Measurements from ENCODE around the gene CERK. TPM values are rescaled to one million over a fixed set of nuclear protein-coding genes. Genes with fewer than 3 reads are reported as not detected.

The CERK gene
- total and polyA plus RNA-seq, 4 experiments from 2014 or later, result 91.2 to 164 (median 136) TPM

GRCh38 chr22:46779023-46779422 lies 41.0 kb upstream of the CERK start:
- ChIA-PET CTCF (ENCODE audit: partially characterized antibody) (no interaction called here), POLR2A (ENCODE audit: partially characterized antibody) (interaction anchor here (1.4 to 2.8 kb wide), 2 partner anchors 12 to 16 kb away, joined by 4 to 18 read pairs; partner anchors contain the start of gene TBC1D22A)
- Mint-ChIP-seq H3K4me1 (peaks cover 50 to 87% (median 59%) of the 10 kb centered on the region in 4 donors), H3K9me3 (no peaks in the 10 kb centered on the region), H3K27ac (peak overlapping the region in 5 of 7 donors; percentile 17 to 78 (median 65)), H3K4me3 (no peak overlapping the region), H3K36me3 (peaks cover 12 to 14% of the 10 kb centered on the region in 2 donors), H3K27me3 (no peaks in the 10 kb centered on the region)
- intact Hi-C loops (cut with micrococcal nuclease), result no loop called here
- Histone ChIP-seq H3K9me3 (ENCODE audit: control insufficient read depth in 1 of 2, low read length in 2 of 2) (no peaks in the 10 kb centered on the region), H3K27ac (ENCODE audit: low read depth, low read length) (no peak overlapping the region), H3K36me3 (ENCODE audit: insufficient read depth, low read length) (no peaks in the 10 kb centered on the region), H3K27me3 (ENCODE audit: insufficient read depth, low read length) (no peaks in the 10 kb centered on the region), H3K4me3 (ENCODE audit: low read length in 2 of 2) (no peak overlapping the region), H3K4me1 (ENCODE audit: insufficient read depth, low read length) (peaks cover 49% of the 10 kb centered on the region)
- DNase-seq, result no peak

- Histone ChIP-seq H3K27me3 (ENCODE audit: insufficient read depth, low read length) (no peaks in the 10 kb centered on the region), H3K4me3 (ENCODE audit: low read length in 2 of 2) (no peak overlapping the region), H3K4me1 (ENCODE audit: insufficient read depth, low read length) (peaks cover 63% of the 10 kb centered on the region), H3K36me3 (ENCODE audit: insufficient read depth, low read length) (no peaks in the 10 kb centered on the region), H3K27ac (ENCODE audit: low read depth, low read length) (peak overlapping the region; percentile 73), H3K9me3 (ENCODE audit: control insufficient read depth in 1 of 2, low read length in 2 of 2) (no peaks in the 10 kb centered on the region)
- Mint-ChIP-seq H3K4me1 (peaks cover 50 to 91% (median 62%) of the 10 kb centered on the region in 4 donors), H3K27me3 (no peaks in the 10 kb centered on the region), H3K27ac (peak overlapping the region; percentile 91 to 98 (median 93)), H3K36me3 (peaks cover 7 to 16% of the 10 kb centered on the region in 2 donors), H3K9me3 (no peaks in the 10 kb centered on the region), H3K4me3 (peak overlapping the region; percentile 21 to 87 (median 62))
- ChIA-PET CTCF (ENCODE audit: partially characterized antibody) (interaction anchor here (0.9 to 1.5 kb wide), 3 partner anchors 15 to 214 kb away, joined by 4 to 5 read pairs (median 4); partner anchors contain the start of gene TBC1D22A), POLR2A (ENCODE audit: partially characterized antibody) (interaction anchor here (1.3 to 2.8 kb wide), 2 partner anchors 15 to 47 kb away, joined by 3 to 18 read pairs; partner anchors contain the start of gene TBC1D22A)
- intact Hi-C loops (cut with micrococcal nuclease), result no loop called here
- DNase-seq, result peak in 2 of 5 donors; percentile 18 to 25
Observed at GRCh38 chr22:46777609-46777970, 39.5 kb upstream of the CERK start.

- DNase-seq, result no peak
Observed at GRCh38 chr22:46776876-46777608, 39.0 kb upstream of the CERK start.

GRCh38 chr22:46775850-46776826 lies 38.1 kb upstream of the CERK start:
- Mint-ChIP-seq H3K27me3 (no peaks in the 10 kb centered on the region), H3K9me3 (no peaks in the 10 kb centered on the region), H3K36me3 (peaks cover 7 to 10% of the 10 kb centered on the region in 2 donors), H3K4me3 (peak overlapping the region in 7 of 8 donors; percentile 62 to 87 (median 75)), H3K27ac (peak overlapping the region; percentile 91 to 98 (median 93)), H3K4me1 (peaks cover 46 to 83% (median 61%) of the 10 kb centered on the region in 4 donors)
- intact Hi-C loops (cut with micrococcal nuclease), result loop anchor here (2.0 kb wide), 1 partner anchor 15 kb away; no protein-coding TSS in a partner anchor
- DNase-seq, result no peak
- Histone ChIP-seq H3K27ac (ENCODE audit: low read depth, low read length) (peak overlapping the region; percentile 73), H3K4me3 (ENCODE audit: low read length in 2 of 2) (peak overlapping the region in 1 of 2 donors; percentile 2), H3K27me3 (ENCODE audit: insufficient read depth, low read length) (no peaks in the 10 kb centered on the region), H3K36me3 (ENCODE audit: insufficient read depth, low read length) (no peaks in the 10 kb centered on the region), H3K4me1 (ENCODE audit: insufficient read depth, low read length) (peaks cover 67% of the 10 kb centered on the region), H3K9me3 (ENCODE audit: control insufficient read depth in 1 of 2, low read length in 2 of 2) (no peaks in the 10 kb centered on the region)
- POLR2A ChIA-PET (ENCODE audit: partially characterized antibody), result interaction anchor here (0.8 to 4.3 kb wide), 9 partner anchors 8 to 45 kb away, joined by 3 to 51 read pairs (median 10); partner anchors contain the start of gene TBC1D22A
- CTCF ChIA-PET (ENCODE audit: partially characterized antibody), result interaction anchor here (3.3 to 3.9 kb wide), 2 partner anchors 18 to 26 kb away, joined by 19 to 25 read pairs; no protein-coding TSS in a partner anchor

More at GRCh38 chr22:46776876-46777608, 39.0 kb upstream of the CERK start:
- CTCF ChIA-PET (ENCODE audit: partially characterized antibody), result interaction anchor here (1.5 kb wide), 1 partner anchor 38 kb away, joined by 4 read pairs; no protein-coding TSS in a partner anchor
- no peaks in the 10 kb centered on the region for H3K9me3 ChIP-seq (ENCODE audit: control insufficient read depth in 1 of 2, low read length in 2 of 2)
- Mint-ChIP-seq H3K4me3 (peak overlapping the region; percentile 21 to 87 (median 71)), H3K4me1 (peaks cover 48 to 85% (median 59%) of the 10 kb centered on the region in 4 donors), H3K36me3 (peaks cover 7 to 13% of the 10 kb centered on the region in 2 donors), H3K9me3 (no peaks in the 10 kb centered on the region), H3K27ac (peak overlapping the region; percentile 91 to 98 (median 93)), H3K27me3 (no peaks in the 10 kb centered on the region)
- intact Hi-C loops (cut with micrococcal nuclease), result no loop called here
- no peak overlapping the region for H3K4me3 ChIP-seq (ENCODE audit: low read length in 2 of 2)
- peak overlapping the region; percentile 73 for H3K27ac ChIP-seq (ENCODE audit: low read depth, low read length)
- no peaks in the 10 kb centered on the region for H3K36me3 ChIP-seq (ENCODE audit: insufficient read depth, low read length)
- peaks cover 63% of the 10 kb centered on the region for H3K4me1 ChIP-seq (ENCODE audit: insufficient read depth, low read length)
- H3K27me3 ChIP-seq (ENCODE audit: insufficient read depth, low read length), result no peaks in the 10 kb centered on the region
- POLR2A ChIA-PET (ENCODE audit: partially characterized antibody), result interaction anchor here (1.0 to 4.3 kb wide), 4 partner anchors 14 to 46 kb away, joined by 3 to 23 read pairs (median 12); partner anchors contain the start of gene TBC1D22A

- POLR2A ChIA-PET (ENCODE audit: partially characterized antibody), result interaction anchor here (0.8 to 4.3 kb wide), 9 partner anchors 9 to 39 kb away, joined by 3 to 51 read pairs (median 10); partner anchors contain the start of genes CERK and TBC1D22A
- Mint-ChIP-seq H3K4me1 (peaks cover 54 to 83% (median 69%) of the 10 kb centered on the region in 4 donors), H3K36me3 (peaks cover 11 to 18% of the 10 kb centered on the region in 2 donors), H3K27me3 (no peaks in the 10 kb centered on the region), H3K4me3 (peak overlapping the region; percentile 62 to 87 (median 76)), H3K27ac (peak overlapping the region; percentile 91 to 98 (median 93)), H3K9me3 (no peaks in the 10 kb centered on the region)
- H3K27me3 ChIP-seq (ENCODE audit: insufficient read depth, low read length), result no peaks in the 10 kb centered on the region
- H3K36me3 ChIP-seq (ENCODE audit: insufficient read depth, low read length), result no peaks in the 10 kb centered on the region
- intact Hi-C loops (cut with micrococcal nuclease), result loop anchor here (2.0 kb wide), 1 partner anchor 16 kb away; no protein-coding TSS in a partner anchor
- peak overlapping the region; percentile 73 for H3K27ac ChIP-seq (ENCODE audit: low read depth, low read length)
- H3K9me3 ChIP-seq (ENCODE audit: control insufficient read depth in 1 of 2, low read length in 2 of 2), result no peaks in the 10 kb centered on the region
- CTCF ChIA-PET (ENCODE audit: partially characterized antibody), result interaction anchor here (2.2 to 3.9 kb wide), 3 partner anchors 13 to 27 kb away, joined by 12 to 25 read pairs (median 19); partner anchors contain the start of gene TBC1D22A
- peaks cover 76% of the 10 kb centered on the region for H3K4me1 ChIP-seq (ENCODE audit: insufficient read depth, low read length)
- DNase-seq, result no peak
- H3K4me3 ChIP-seq (ENCODE audit: low read length in 2 of 2), result no peak overlapping the region
Observed at GRCh38 chr22:46774980-46775849, 37.2 kb upstream of the CERK start.

All from CD4-positive, alpha-beta memory T cell (primary cell).